B cell (primary cell): ENCODE results near the gene CDH13. TPM values are rescaled to one million over a fixed set of nuclear protein-coding genes. Genes with fewer than 3 reads are reported as not detected.

Experiments
- ATAC-seq: fragments of 200-7000 bp; cut with Tn5 transposase; one replicate; pipeline ENCODE4 v1.10.0; 2021; ENCODE audit warnings: low read depth, mild to moderate bottlenecking, moderate number of reproducible peaks, moderate library complexity
- CTCF ChIA-PET: fragments of 350-600 bp; sonication (Branson Sonifier 250); formaldehyde crosslinking; loops from one replicate; lab custom pipeline; 2021; ENCODE audit warnings: antibody characterized with exemption, inconsistent platforms; lab: Charles Lee
- POLR2A ChIA-PET: fragments of 350-600 bp; sonication (Branson Sonifier 250); formaldehyde crosslinking; loops from one replicate; lab custom pipeline; 2021; ENCODE audit warnings: antibody characterized with exemption; lab: Charles Lee
- DNase-seq: peaks from one replicate; pipeline ENCODE4 v3.0.0; 2013
- H2AFZ ChIP-seq: 2 replicates; pipeline ENCODE4 v1.6.1; 2012; ENCODE audit warnings: mild to moderate bottlenecking, low read depth, low read length; ENCODE audit not compliant: insufficient read depth, poor library complexity, severe bottlenecking
- H3K27ac ChIP-seq, 2 donors: 1 replicate in 1 of 2; 2 replicates in 1 of 2; pipeline ENCODE4 v1.5.1; 2012 to 2013; ENCODE audit warnings: low read length in 2 of 2, mild to moderate bottlenecking in 2 of 2, moderate library complexity in 1 of 2
- H3K27me3 ChIP-seq, 4 experiments: fragments of 200-600 bp in 1 of 4; sonication (generic) in 1 of 4; replicated peaks in 1 of 4; 1 replicate in 2 of 4; 2 replicates in 2 of 4; pipeline versions ENCODE4 v1.6.1 to v1.7.0; 2013 to 2016; ENCODE audit warnings: low read length in 3 of 4, mild to moderate bottlenecking in 2 of 4, mixed read lengths in 1 of 4, moderate library complexity in 1 of 4; ENCODE audit not compliant: insufficient read depth in 4 of 4, control insufficient read depth in 3 of 4; ENCODE audit errors: control extremely low read depth in 1 of 4
- H3K36me3 ChIP-seq, 2 experiments: replicated peaks in 1 of 2; 1 replicate in 1 of 2; 2 replicates in 1 of 2; pipeline versions ENCODE4 v1.6.1 to v1.7.1; 2013; ENCODE audit warnings: low read length in 1 of 2; ENCODE audit not compliant: insufficient read depth in 2 of 2, control insufficient read depth in 1 of 2; ENCODE audit errors: control extremely low read depth in 1 of 2, extremely low read depth in 1 of 2
- H3K4me1 ChIP-seq, 2 donors: fragments of 200-600 bp in 1 of 2; sonication (generic) in 1 of 2; 1 replicate in 1 of 2; 2 replicates in 1 of 2; pipeline versions ENCODE4 v1.5.1 to v1.6.1; 2013 to 2017; ENCODE audit warnings: low read length in 2 of 2; ENCODE audit not compliant: control insufficient read depth in 2 of 2, insufficient read depth in 2 of 2
- H3K4me2 ChIP-seq: replicated peaks from 2 replicates; pipeline ENCODE3; 2012; ENCODE audit warnings: mild to moderate bottlenecking, low read depth, low read length; ENCODE audit not compliant: poor library complexity, severe bottlenecking
- H3K4me3 ChIP-seq, 5 experiments: fragments of 200-600 bp in 1 of 5; sonication (generic) in 1 of 5; 1 replicate in 3 of 5; 2 replicates in 2 of 5; pipeline versions ENCODE4 v1.5.1 to v1.7.0; 2011 to 2016; ENCODE audit warnings: low read length in 4 of 5, mild to moderate bottlenecking in 4 of 5, low read depth in 2 of 5, control low read depth in 1 of 5, moderate library complexity in 1 of 5; ENCODE audit not compliant: insufficient read depth in 1 of 5; ENCODE audit errors: control extremely low read depth in 1 of 5, extremely low read depth in 1 of 5
- H3K79me2 ChIP-seq: fragments of 200-600 bp; sonication (generic); one replicate; pipeline ENCODE4 v1.6.0; 2016; ENCODE audit warnings: low read length; ENCODE audit not compliant: control insufficient read depth, insufficient read depth
- H3K9ac ChIP-seq: fragments of 200-600 bp; sonication (generic); 2 replicates; pipeline ENCODE4 v1.6.1; 2017; ENCODE audit warnings: mild to moderate bottlenecking, low read length, moderate library complexity
- H3K9me3 ChIP-seq, 3 donors: one replicate each; pipeline versions ENCODE4 v1.6.1 to v1.7.1; 2013; ENCODE audit warnings: low read length in 2 of 3; ENCODE audit not compliant: control insufficient read depth in 2 of 3, insufficient read depth in 1 of 3; ENCODE audit errors: control extremely low read depth in 1 of 3
- H4K20me1 ChIP-seq: 2 replicates; pipeline ENCODE4 v1.6.0; 2012; ENCODE audit warnings: mild to moderate bottlenecking, low read length; ENCODE audit not compliant: insufficient read depth, control insufficient read depth, poor library complexity, severe bottlenecking
- H3K27ac Mint-ChIP-seq: one replicate; pipeline ENCODE4 v1.8.0; 2021; ENCODE audit warnings: mixed read lengths
- H3K27me3 Mint-ChIP-seq: one replicate; pipeline ENCODE4 v1.8.0; 2021; ENCODE audit warnings: mixed read lengths
- H3K4me1 Mint-ChIP-seq: one replicate; pipeline ENCODE4 v1.8.0; 2021; ENCODE audit warnings: mixed read lengths
- H3K4me3 Mint-ChIP-seq: one replicate; pipeline ENCODE4 v1.8.0; 2021; ENCODE audit warnings: mixed read lengths
- H3K9me3 Mint-ChIP-seq: one replicate; pipeline ENCODE4 v1.8.0; 2022; ENCODE audit warnings: mixed read lengths; ENCODE audit not compliant: insufficient read depth
- CTCF ChIP-seq: fragments of 200-600 bp; IDR thresholded peaks from one replicate; pipeline ENCODE4 v1.8.0; 2022; ENCODE audit warnings: antibody characterized with exemption, mild to moderate bottlenecking
- EZH2 ChIP-seq: IDR thresholded peaks from 2 replicates; pipeline ENCODE4 v1.6.1; 2012; ENCODE audit warnings: borderline replicate concordance, low read depth, mild to moderate bottlenecking, moderate library complexity, low read length; ENCODE audit not compliant: insufficient read depth, poor library complexity, severe bottlenecking
- WGBS: methylation state at CpG from one replicate; pipeline ENCODE4 v1.1.5; 2013; ENCODE audit warnings: missing lambda C conversion rate; ENCODE audit not compliant: insufficient coverage; 5-methylcytosine and 5-hydroxymethylcytosine counted together
- intact Hi-C: fragments of 100-400 bp; cut with micrococcal nuclease; formaldehyde crosslinking; loops from one replicate; pipeline ENCODE4 v1.10.0; 2022
- polyA plus RNA-seq: library from polyadenylated mRNA; depleted of rRNA; stranded (reverse); fragments of >200 nt; gene quantifications from 2 replicates; pipeline ENCODE4 v1.2.3, GENCODE V29; 2012
- total RNA-seq, 2 donors: library from RNA; stranded (reverse); fragments of 120-200 nt in 1 of 2; gene quantifications; 1 replicate in 1 of 2; 2 replicates in 1 of 2; pipeline versions ENCODE4 v1.2.3 to v1.2.4, GENCODE V29; 2013 to 2022

The CDH13 gene
- total and polyA plus RNA-seq, 2 donors (not counting 1 experiment from before 2014, with no cell fraction given), result not detected

- Histone ChIP-seq H3K4me3 (no peak overlapping the region), H2AFZ (no peak overlapping the region), H3K9me3 (no peaks in the 10 kb centered on the region), H4K20me1 (no peaks in the 10 kb centered on the region), H3K79me2 (no peaks in the 10 kb centered on the region), H3K9ac (no peak overlapping the region), H3K27me3 (no peaks in the 10 kb centered on the region), H3K27ac (no peak overlapping the region), H3K4me2 (no peak overlapping the region), H3K36me3 (no peaks in the 10 kb centered on the region), H3K4me1 (no peaks in the 10 kb centered on the region)
- no peaks in the 10 kb centered on the region for H3K9me3 Mint-ChIP-seq
- H3K4me1 Mint-ChIP-seq, result peaks cover 2% of the 10 kb centered on the region
- DNase-seq (no peak), ATAC-seq (no peak)
- TF ChIP-seq EZH2 (no peak), CTCF (no peak)
- H3K27me3 Mint-ChIP-seq, result peaks cover 24% of the 10 kb centered on the region
- intact Hi-C loops, result no loop called here
- H3K4me3 Mint-ChIP-seq, result no peak overlapping the region
- H3K27ac Mint-ChIP-seq, result no peak overlapping the region
- WGBS, result 64% methylated on average over 4 of the region's 5 CpGs
- ChIA-PET CTCF (no interaction called here), POLR2A (no interaction called here)
These were observed 1065.5 kb downstream of the CDH13 start for GRCh38 chr16:83692224-83692623.

GRCh38 chr16:83698964-83699363 is 1072.2 kb downstream of the CDH13 start:
- Histone ChIP-seq H3K27ac (no peak overlapping the region), H3K27me3 (peaks cover 0 to 6% (median 2%) of the 10 kb centered on the region in 4 experiments), H3K4me2 (no peak overlapping the region), H3K4me3 (no peak overlapping the region), H3K9me3 (no peaks in the 10 kb centered on the region), H3K36me3 (no peaks in the 10 kb centered on the region), H4K20me1 (no peaks in the 10 kb centered on the region), H3K4me1 (no peaks in the 10 kb centered on the region), H3K79me2 (no peaks in the 10 kb centered on the region), H3K9ac (no peak overlapping the region), H2AFZ (no peak overlapping the region)
- WGBS, result 92% methylated on average over 4 of the region's 4 CpGs
- Mint-ChIP-seq H3K4me3 (no peak overlapping the region), H3K4me1 (peaks cover 2% of the 10 kb centered on the region), H3K27me3 (peaks cover 27% of the 10 kb centered on the region), H3K27ac (no peak overlapping the region), H3K9me3 (no peaks in the 10 kb centered on the region)
- TF ChIP-seq CTCF (no peak), EZH2 (no peak)
- POLR2A ChIA-PET, result no interaction called here
- peak; percentile 4 for DNase-seq
- CTCF ChIA-PET, result no interaction called here
- ATAC-seq, result no peak
- intact Hi-C loops, result no loop called here
